GM12878 (cell line): ENCODE results near the gene IRF4. TPM values are rescaled to one million over a fixed set of nuclear protein-coding genes. Genes with fewer than 3 reads are reported as not detected.

Experiments
- ATAC-seq: fragments of 200-7000 bp; cut with Tn5 transposase; 3 replicates; pipeline ENCODE4 v1.9.1; 2020; ENCODE audit warnings: mild to moderate bottlenecking, moderate library complexity
- BruUV-seq: library from RNA; stranded (reverse); fragments of 400-500 nt; replicated peaks from 2 replicates; lab custom pipeline; 2021; lab: Mats Ljungman, UMichigan
- CTCF ChIA-PET: fragments of 300-600 bp; sonication (Branson Sonifier 250); formaldehyde crosslinking; extraction: SDS; loops from one replicate; lab custom pipeline; 2021; ENCODE audit warnings: inconsistent platforms; lab: Yijun Ruan, JAX
- POLR2A ChIA-PET: fragments of 350-600 bp; formaldehyde crosslinking; extraction: SDS; loops from one replicate; lab custom pipeline; 2021; ENCODE audit warnings: inconsistent platforms; lab: Charles Lee
- RAD21 ChIA-PET: fragments of 300-600 bp; sonication (Branson Sonifier 250); formaldehyde crosslinking; loops from one replicate; lab custom pipeline; 2023; ENCODE audit warnings: antibody characterized with exemption; ENCODE audit not compliant: unreplicated experiment; lab: Charles Lee
- SMC1A ChIA-PET: fragments of 300-600 bp; sonication (Branson Sonifier 250); formaldehyde crosslinking; loops from one replicate; lab custom pipeline; 2023; ENCODE audit not compliant: unreplicated experiment, uncharacterized antibody; lab: Charles Lee
- DNase-seq: peaks from one replicate; pipeline ENCODE4 v3.0.0-alpha.2; 2011; ENCODE audit warnings: low read depth, low spot score
- FAIRE-seq: peaks from 3 replicates; lab custom pipeline; 2011; peaks lifted over from hg19 to GRCh38; lab: Jason Lieb, UNC
- H2AFZ ChIP-seq: 2 replicates; pipeline ENCODE4 v1.6.0; 2011; ENCODE audit warnings: low read depth, low read length, control low read depth; ENCODE audit not compliant: control insufficient read depth
- H3K27ac ChIP-seq: 2 replicates; pipeline ENCODE4 v1.5.1; 2011; ENCODE audit warnings: control low read depth; ENCODE audit not compliant: control insufficient read depth, insufficient read depth
- H3K27me3 ChIP-seq, 2 experiments: replicated peaks in 1 of 2; 2 replicates each; pipeline versions ENCODE4 v1.6.0 to v1.6.1; 2011; ENCODE audit warnings: low read length in 1 of 2; ENCODE audit not compliant: control insufficient read depth in 2 of 2, insufficient read depth in 2 of 2
- H3K36me3 ChIP-seq, 2 experiments: 2 replicates each; pipeline ENCODE4 v1.5.1; 2011; ENCODE audit warnings: low read length in 1 of 2; ENCODE audit not compliant: control insufficient read depth in 2 of 2, insufficient read depth in 2 of 2
- H3K4me1 ChIP-seq: 2 replicates; pipeline ENCODE4 v1.6.1; 2011; ENCODE audit warnings: mild to moderate bottlenecking, low read length, moderate library complexity, mixed read lengths; ENCODE audit not compliant: control insufficient read depth, insufficient read depth
- H3K4me2 ChIP-seq: 2 replicates; pipeline ENCODE4 v1.6.0; 2011; ENCODE audit warnings: control low read depth; ENCODE audit not compliant: control insufficient read depth, insufficient read depth
- H3K4me3 ChIP-seq: fragments of 200-600 bp; sonication (generic); 2 replicates; pipeline ENCODE4 v1.5.1; 2016
- H3K79me2 ChIP-seq: 2 replicates; pipeline ENCODE4 v1.6.0; 2011; ENCODE audit warnings: low read length; ENCODE audit not compliant: control insufficient read depth, insufficient read depth
- H3K9ac ChIP-seq: 2 replicates; pipeline ENCODE4 v1.8.0; 2011; ENCODE audit warnings: low read length, control low read depth, mixed read lengths; ENCODE audit not compliant: control insufficient read depth, insufficient read depth
- H3K9me3 ChIP-seq: replicated peaks from 3 replicates; pipeline ENCODE4 v1.5.1; 2011; ENCODE audit warnings: mild to moderate bottlenecking, low read length; ENCODE audit not compliant: control insufficient read depth, insufficient read depth
- H4K20me1 ChIP-seq: 2 replicates; pipeline ENCODE4 v1.6.0; 2011; ENCODE audit not compliant: control insufficient read depth, insufficient read depth
- CBX3 ChIP-seq: fragments of 200-600 bp; sonication (generic); IDR thresholded peaks from 2 replicates; pipeline ENCODE4 v1.6.1; 2016; ENCODE audit warnings: low read depth, borderline replicate concordance
- CBX5 ChIP-seq: sonication (generic); IDR thresholded peaks from 2 replicates; pipeline ENCODE4 v1.6.1; 2016; ENCODE audit warnings: low read depth, moderate library complexity, mild to moderate bottlenecking, inconsistent platforms
- CREB1 ChIP-seq: IDR thresholded peaks from 2 replicates; pipeline ENCODE4 v1.6.1; 2012; ENCODE audit warnings: low read depth, mild to moderate bottlenecking, inconsistent platforms
- NFIC ChIP-seq: IDR thresholded peaks from 2 replicates; pipeline ENCODE4 v1.6.1; 2012; ENCODE audit warnings: low read depth, mild to moderate bottlenecking, inconsistent platforms, low read length, moderate library complexity
- NFXL1 ChIP-seq: fragments of 450-650 bp; IDR thresholded peaks from 2 replicates; pipeline ENCODE4 v1.6.1; 2017; ENCODE audit warnings: antibody characterized with exemption, mild to moderate bottlenecking, borderline replicate concordance
- NR2C1 ChIP-seq: fragments of 450-650 bp; IDR thresholded peaks from 2 replicates; pipeline ENCODE4 v1.6.1; 2017; ENCODE audit warnings: antibody characterized with exemption, mild to moderate bottlenecking, moderate library complexity
- RFX5 ChIP-seq: IDR thresholded peaks from 2 replicates; pipeline ENCODE4 v1.6.1; 2011; ENCODE audit warnings: low read depth, low read length, improper control_type of control experiment
- ZSCAN29 ChIP-seq: fragments of 450-650 bp; IDR thresholded peaks from 2 replicates; pipeline ENCODE4 v1.6.1; 2017; ENCODE audit warnings: mild to moderate bottlenecking, moderate library complexity
- WGBS: methylation state at CpG from one replicate; pipeline ENCODE4 v1.1.6; 2016; ENCODE audit warnings: low lambda C conversion rate; ENCODE audit not compliant: insufficient replicate concordance, insufficient coverage; ENCODE audit errors: missing lambda C conversion rate; 5-methylcytosine and 5-hydroxymethylcytosine counted together
- in situ Hi-C: fragments of 300-500 bp; cut with MboI; formaldehyde crosslinking; loops from 9 replicates; pipeline ENCODE4 v1.14.3; 2018; ENCODE audit warnings: mixed read lengths
- intact Hi-C: fragments of 100-400 bp; cut with micrococcal nuclease; formaldehyde crosslinking; loops from one replicate; pipeline ENCODE4 v1.14.2; 2022; ENCODE audit not compliant: unreplicated experiment
- polyA plus RNA-seq, 11 experiments: library from polyadenylated mRNA; depleted of rRNA in 4 of 11; unstranded in 6 of 11; stranded (reverse) in 5 of 11; fragments of >200 nt; fragmentation: Nextera tagmentation in 4 of 11; fragmentation: Illumina TruSeq in 1 of 11; extraction: Ambion mirVana in 4 of 11; extraction: Trizol in 1 of 11; gene quantifications; 1 replicate in 1 of 11; 2 replicates in 10 of 11; pipeline versions ENCODE4 v1.2.1 to v1.2.3, GENCODE V29; 2011 to 2016; ENCODE audit warnings: inconsistent platforms in 2 of 11, missing spikeins in 2 of 11, low read depth in 1 of 11
- total RNA-seq, 4 experiments: library from RNA; depleted of rRNA in 3 of 4; stranded (reverse); fragments of >200 nt in 3 of 4; fragmentation: Illumina TruSeq in 1 of 4; extraction: Trizol in 1 of 4; gene quantifications; 2 replicates each; pipeline versions ENCODE4 v1.2.1 to v1.2.3, GENCODE V29; 2013 to 2021
- TF ChIP-seq, protein P1 (sequence below): fragments of 450-650 bp; IDR thresholded peaks from 2 replicates; pipeline ENCODE4 v1.6.1; 2017; ENCODE audit warnings: mild to moderate bottlenecking
- TF ChIP-seq, protein P2 (sequence below), 3 experiments: IDR thresholded peaks in 2 of 3; conservative IDR thresholded peaks in 1 of 3; 2 replicates each; pipeline ENCODE4 v1.5.1; 2011; ENCODE audit warnings: low read depth in 3 of 3, low read length in 3 of 3, mild to moderate bottlenecking in 3 of 3, control low read depth in 2 of 3, moderate library complexity in 2 of 3, inconsistent platforms in 1 of 3, mixed read lengths in 1 of 3; ENCODE audit not compliant: control insufficient read depth in 2 of 3, insufficient read depth in 1 of 3; ENCODE audit errors: extremely low read depth in 1 of 3

Gene IRF4
- total and polyA plus RNA-seq, 10 of the 15 experiments (the other 5 are each of a cell fraction or from before 2014, with no cell fraction given) = 50.0 to 495 (median 257) TPM

DNA sequence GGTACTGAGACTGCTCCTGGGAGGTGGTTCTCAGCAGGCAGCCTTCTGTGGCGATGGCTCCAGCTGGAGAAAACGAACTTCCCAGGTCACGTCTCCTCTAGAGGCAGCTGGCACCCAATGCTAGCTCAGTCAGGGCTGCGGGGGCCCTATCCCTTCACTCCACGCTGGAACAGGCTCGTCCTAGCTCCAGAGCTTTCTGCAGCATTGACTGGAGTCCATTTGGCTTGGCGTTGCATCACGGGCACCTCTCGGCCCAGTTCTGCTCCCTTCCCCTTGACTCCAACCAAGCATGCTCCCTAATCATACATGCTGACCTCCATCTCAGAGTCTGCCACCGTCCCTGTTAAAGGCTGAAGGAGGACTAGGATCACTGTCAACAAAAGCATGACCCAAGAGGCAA lies 5.9 kb upstream of the IRF4 start:
- FAIRE-seq (no peak), DNase-seq (no peak), ATAC-seq (no peak)
- H4K20me1 ChIP-seq = no peaks in the 10 kb centered on the region
- H3K27me3 ChIP-seq = no peaks in the 10 kb centered on the region
- CTCF ChIA-PET = interaction anchor here (0.6 to 1.2 kb wide), 2 partner anchors 9 to 125 kb away, joined by 3 read pairs; no protein-coding TSS in a partner anchor
- no TSS peak for BruUV-seq
- SMC1A ChIA-PET = interaction anchor here (0.9 to 1.2 kb wide), 3 partner anchors 21 to 53 kb away, joined by 3 read pairs; no protein-coding TSS in a partner anchor
- H3K4me3 ChIP-seq = no peak overlapping the region
- POLR2A ChIA-PET = interaction anchor here (1.8 kb wide), 1 partner anchor 9 kb away, joined by 3 read pairs; no protein-coding TSS in a partner anchor
- no peaks in the 10 kb centered on the region for H3K36me3 ChIP-seq
- 58% methylated on average over 10 of the region's 10 CpGs for WGBS
- in situ Hi-C loops (no loop called here), intact Hi-C loops (no loop called here)
- no peak overlapping the region for H3K9ac ChIP-seq
- no peak overlapping the region for H3K4me2 ChIP-seq
- RAD21 ChIA-PET = no interaction called here
- H3K9me3 ChIP-seq = no peaks in the 10 kb centered on the region
- TF ChIP-seq NFXL1 (no peak), NR2C1 (no peak), ZSCAN29 (no peak), CREB1 (no peak), RFX5 (no peak), CBX3 (no peak), NFIC (no peak), CBX5 (no peak)
- TF ChIP-seq, protein P1, sequence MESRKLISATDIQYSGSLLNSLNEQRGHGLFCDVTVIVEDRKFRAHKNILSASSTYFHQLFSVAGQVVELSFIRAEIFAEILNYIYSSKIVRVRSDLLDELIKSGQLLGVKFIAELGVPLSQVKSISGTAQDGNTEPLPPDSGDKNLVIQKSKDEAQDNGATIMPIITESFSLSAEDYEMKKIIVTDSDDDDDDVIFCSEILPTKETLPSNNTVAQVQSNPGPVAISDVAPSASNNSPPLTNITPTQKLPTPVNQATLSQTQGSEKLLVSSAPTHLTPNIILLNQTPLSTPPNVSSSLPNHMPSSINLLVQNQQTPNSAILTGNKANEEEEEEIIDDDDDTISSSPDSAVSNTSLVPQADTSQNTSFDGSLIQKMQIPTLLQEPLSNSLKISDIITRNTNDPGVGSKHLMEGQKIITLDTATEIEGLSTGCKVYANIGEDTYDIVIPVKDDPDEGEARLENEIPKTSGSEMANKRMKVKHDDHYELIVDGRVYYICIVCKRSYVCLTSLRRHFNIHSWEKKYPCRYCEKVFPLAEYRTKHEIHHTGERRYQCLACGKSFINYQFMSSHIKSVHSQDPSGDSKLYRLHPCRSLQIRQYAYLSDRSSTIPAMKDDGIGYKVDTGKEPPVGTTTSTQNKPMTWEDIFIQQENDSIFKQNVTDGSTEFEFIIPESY = no peak
- TF ChIP-seq, protein P2, sequence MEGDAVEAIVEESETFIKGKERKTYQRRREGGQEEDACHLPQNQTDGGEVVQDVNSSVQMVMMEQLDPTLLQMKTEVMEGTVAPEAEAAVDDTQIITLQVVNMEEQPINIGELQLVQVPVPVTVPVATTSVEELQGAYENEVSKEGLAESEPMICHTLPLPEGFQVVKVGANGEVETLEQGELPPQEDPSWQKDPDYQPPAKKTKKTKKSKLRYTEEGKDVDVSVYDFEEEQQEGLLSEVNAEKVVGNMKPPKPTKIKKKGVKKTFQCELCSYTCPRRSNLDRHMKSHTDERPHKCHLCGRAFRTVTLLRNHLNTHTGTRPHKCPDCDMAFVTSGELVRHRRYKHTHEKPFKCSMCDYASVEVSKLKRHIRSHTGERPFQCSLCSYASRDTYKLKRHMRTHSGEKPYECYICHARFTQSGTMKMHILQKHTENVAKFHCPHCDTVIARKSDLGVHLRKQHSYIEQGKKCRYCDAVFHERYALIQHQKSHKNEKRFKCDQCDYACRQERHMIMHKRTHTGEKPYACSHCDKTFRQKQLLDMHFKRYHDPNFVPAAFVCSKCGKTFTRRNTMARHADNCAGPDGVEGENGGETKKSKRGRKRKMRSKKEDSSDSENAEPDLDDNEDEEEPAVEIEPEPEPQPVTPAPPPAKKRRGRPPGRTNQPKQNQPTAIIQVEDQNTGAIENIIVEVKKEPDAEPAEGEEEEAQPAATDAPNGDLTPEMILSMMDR (IDR thresholded peaks at IDR 0.05 in 2 of 3, conservative IDR thresholded peaks at IDR 0.05 in 1 of 3; ENCODE audit: control insufficient read depth in 2 of 3, extremely low read depth in 1 of 3, insufficient read depth in 1 of 3, low read depth in 3 of 3, low read length in 3 of 3) = no peak
- TF ChIP-seq, all 136 proteins: peak for 0
- H3K4me1 ChIP-seq = peaks cover 32% of the 10 kb centered on the region
- H2AFZ ChIP-seq = no peak overlapping the region
- peaks cover 18% of the 10 kb centered on the region for H3K79me2 ChIP-seq
- H3K27ac ChIP-seq = no peak overlapping the region
